Panc1 (cell line): ENCODE measurements around the gene ITGB4. TPM values are rescaled to one million over a fixed set of nuclear protein-coding genes. Genes with fewer than 3 reads are reported as not detected.

Experiments used
- ATAC-seq: fragments of 200-7000 bp; cut with Tn5 transposase; 2 replicates; pipeline ENCODE4 v1.9.1; 2020; ENCODE audit warnings: mild to moderate bottlenecking, moderate library complexity
- BruUV-seq: library from RNA; stranded (reverse); fragments of 400-500 nt; replicated peaks from 2 replicates; lab custom pipeline; 2021; lab: Mats Ljungman, UMichigan
- CTCF ChIA-PET: fragments of 300-600 bp; sonication (Branson Sonifier 250); formaldehyde crosslinking; loops from one replicate; lab custom pipeline; 2022; ENCODE audit warnings: antibody characterized with exemption; lab: Charles Lee
- POLR2A ChIA-PET: fragments of 300-600 bp; sonication (Branson Sonifier 250); formaldehyde crosslinking; loops from one replicate; lab custom pipeline; 2022; ENCODE audit warnings: antibody characterized with exemption; lab: Charles Lee
- DNase-seq: peaks from one replicate; pipeline ENCODE4 v3.0.0-alpha.2; 2010; ENCODE audit warnings: low read depth, low spot score
- H3K27ac ChIP-seq: 2 replicates; pipeline ENCODE4 v1.5.1; 2011; ENCODE audit warnings: mild to moderate bottlenecking, low read length, inconsistent platforms
- H3K27me3 ChIP-seq: fragments of 200-500 bp; sonication (Bioruptor generic); 2 replicates; pipeline ENCODE4 v1.6.0; 2014; ENCODE audit warnings: low read length, inconsistent platforms; ENCODE audit not compliant: control insufficient read depth, insufficient read depth
- H3K36me3 ChIP-seq: fragments of 200-500 bp; sonication (Bioruptor generic); 2 replicates; pipeline ENCODE4 v1.5.1; 2014; ENCODE audit warnings: inconsistent platforms, mild to moderate bottlenecking, low read length, moderate library complexity; ENCODE audit not compliant: control insufficient read depth, insufficient read depth
- H3K4me1 ChIP-seq: 2 replicates; pipeline ENCODE4 v1.5.1; 2011; ENCODE audit warnings: inconsistent platforms, mild to moderate bottlenecking, low read length, moderate library complexity; ENCODE audit not compliant: control insufficient read depth, insufficient read depth
- H3K4me3 ChIP-seq, 2 experiments: 2 replicates each; pipeline ENCODE4 v1.5.1; 2011 to 2012; ENCODE audit warnings: low read depth in 2 of 2, low read length in 2 of 2, mild to moderate bottlenecking in 2 of 2, inconsistent platforms in 1 of 2, moderate library complexity in 1 of 2
- H3K9me3 ChIP-seq: fragments of 200-500 bp; sonication (Bioruptor generic); 2 replicates; pipeline ENCODE4 v1.5.1; 2014; ENCODE audit warnings: low read depth, mild to moderate bottlenecking, inconsistent platforms, low read length, moderate library complexity; ENCODE audit not compliant: control insufficient read depth, insufficient read depth
- POLR2AphosphoS5 ChIP-seq: IDR thresholded peaks from 2 replicates; pipeline ENCODE4 v1.6.1; 2012; ENCODE audit warnings: mild to moderate bottlenecking, low read depth, low read length, moderate library complexity
- REST ChIP-seq, 2 experiments: IDR thresholded peaks; 2 replicates each; pipeline ENCODE4 v1.6.1; 2011 to 2012; ENCODE audit warnings: low read depth in 2 of 2, control low read depth in 1 of 2, low read length in 1 of 2, mild to moderate bottlenecking in 1 of 2, moderate library complexity in 1 of 2; ENCODE audit not compliant: insufficient read depth in 1 of 2
- SIN3A ChIP-seq: IDR thresholded peaks from 2 replicates; pipeline ENCODE4 v1.6.1; 2012; ENCODE audit warnings: low read depth, mild to moderate bottlenecking, low read length, moderate library complexity, borderline replicate concordance; ENCODE audit not compliant: insufficient read depth
- TCF7L2 ChIP-seq: IDR thresholded peaks from 2 replicates; pipeline ENCODE4 v1.6.1; 2011; ENCODE audit warnings: mild to moderate bottlenecking, low read depth, low read length, inconsistent platforms
- in situ Hi-C: cut with HindIII; loops from 2 replicates; pipeline ENCODE4 v1.10.0; 2016; ENCODE audit warnings: low sequenced_read_pairs, low pct_unique_long_range_greater_than_20kb
- intact Hi-C: fragments of 100-400 bp; cut with micrococcal nuclease; formaldehyde crosslinking; loops from one replicate; pipeline ENCODE4 v1.10.0; 2022; ENCODE audit not compliant: unreplicated experiment
- total RNA-seq: library from RNA; stranded (reverse); gene quantifications from one replicate; pipeline ENCODE4 v1.2.1, GENCODE V29; 2021; ENCODE audit not compliant: unreplicated experiment
- TF ChIP-seq, protein P1 (sequence below): fragments of 450-650 bp; IDR thresholded peaks from 2 replicates; pipeline ENCODE4 v1.5.1; 2017; ENCODE audit warnings: mild to moderate bottlenecking

The ITGB4 gene
- total RNA-seq, 1 experiment from 2014 or later, result 100 TPM

- BruUV-seq, result no TSS peak
- TF ChIP-seq TCF7L2 (no peak), POLR2AphosphoS5 (no peak), SIN3A (no peak), REST (IDR thresholded peaks at IDR 0.05; ENCODE audit: insufficient read depth in 1 of 2, low read depth in 2 of 2, low read length in 1 of 2) (no peak)
- TF ChIP-seq, protein P1, sequence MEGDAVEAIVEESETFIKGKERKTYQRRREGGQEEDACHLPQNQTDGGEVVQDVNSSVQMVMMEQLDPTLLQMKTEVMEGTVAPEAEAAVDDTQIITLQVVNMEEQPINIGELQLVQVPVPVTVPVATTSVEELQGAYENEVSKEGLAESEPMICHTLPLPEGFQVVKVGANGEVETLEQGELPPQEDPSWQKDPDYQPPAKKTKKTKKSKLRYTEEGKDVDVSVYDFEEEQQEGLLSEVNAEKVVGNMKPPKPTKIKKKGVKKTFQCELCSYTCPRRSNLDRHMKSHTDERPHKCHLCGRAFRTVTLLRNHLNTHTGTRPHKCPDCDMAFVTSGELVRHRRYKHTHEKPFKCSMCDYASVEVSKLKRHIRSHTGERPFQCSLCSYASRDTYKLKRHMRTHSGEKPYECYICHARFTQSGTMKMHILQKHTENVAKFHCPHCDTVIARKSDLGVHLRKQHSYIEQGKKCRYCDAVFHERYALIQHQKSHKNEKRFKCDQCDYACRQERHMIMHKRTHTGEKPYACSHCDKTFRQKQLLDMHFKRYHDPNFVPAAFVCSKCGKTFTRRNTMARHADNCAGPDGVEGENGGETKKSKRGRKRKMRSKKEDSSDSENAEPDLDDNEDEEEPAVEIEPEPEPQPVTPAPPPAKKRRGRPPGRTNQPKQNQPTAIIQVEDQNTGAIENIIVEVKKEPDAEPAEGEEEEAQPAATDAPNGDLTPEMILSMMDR, result no peak
- DNase-seq (no peak), ATAC-seq (no peak)
- no peak overlapping the region for H3K27ac ChIP-seq
- peaks cover 11% of the 10 kb centered on the region for H3K4me1 ChIP-seq
- CTCF ChIA-PET, result interaction anchor here (0.6 to 5.7 kb wide), 2 partner anchors 118 to 788 kb away, joined by 4 to 86 read pairs; partner anchors contain the start of genes PRCD and SMIM5
- no peaks in the 10 kb centered on the region for H3K27me3 ChIP-seq
- in situ Hi-C loops (no loop called here), intact Hi-C loops (no loop called here)
- POLR2A ChIA-PET, result no interaction called here
- no peaks in the 10 kb centered on the region for H3K9me3 ChIP-seq
- no peaks in the 10 kb centered on the region for H3K36me3 ChIP-seq
- H3K4me3 ChIP-seq, result no peak overlapping the region
Observed at GRCh38 chr17:75751676-75752404, 30.6 kb downstream of the ITGB4 start.

DNA sequence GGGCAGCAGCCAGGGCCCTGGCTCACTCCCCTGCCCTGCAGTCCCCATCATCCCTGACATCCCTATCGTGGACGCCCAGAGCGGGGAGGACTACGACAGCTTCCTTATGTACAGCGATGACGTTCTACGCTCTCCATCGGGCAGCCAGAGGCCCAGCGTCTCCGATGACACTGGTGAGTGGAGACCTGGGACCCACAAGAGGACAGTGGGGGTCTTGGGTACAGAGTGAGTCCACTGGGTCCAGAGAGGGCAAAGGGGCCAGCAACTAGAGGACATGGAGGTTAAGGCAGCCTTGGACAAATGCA lies 31.1 kb downstream of the ITGB4 start:
- BruUV-seq, result no TSS peak
- ChIA-PET CTCF (interaction anchor here (0.6 kb wide), 1 partner anchor 788 kb away, joined by 4 read pairs; the partner anchor contains the start of gene PRCD), POLR2A (interaction anchor here (1.2 kb wide), 1 partner anchor 28 kb away, joined by 3 read pairs; no protein-coding TSS in a partner anchor)
- Histone ChIP-seq H3K36me3 (no peaks in the 10 kb centered on the region), H3K4me1 (peaks cover 11% of the 10 kb centered on the region), H3K27ac (no peak overlapping the region), H3K4me3 (no peak overlapping the region), H3K9me3 (no peaks in the 10 kb centered on the region), H3K27me3 (no peaks in the 10 kb centered on the region)
- DNase-seq, result no peak
- intact Hi-C loops, result no loop called here
- no peak for ATAC-seq
- in situ Hi-C loops, result no loop called here
- TF ChIP-seq, protein P1, result no peak
- TF ChIP-seq SIN3A, result no peak
- TF ChIP-seq TCF7L2, result no peak
- TF ChIP-seq REST (IDR thresholded peaks at IDR 0.05; ENCODE audit: insufficient read depth in 1 of 2, low read depth in 2 of 2, low read length in 1 of 2), result no peak
- TF ChIP-seq POLR2AphosphoS5, result no peak
